GM12892 (cell line): ENCODE measurements around the gene DCUN1D2.
"Not testable (repeated sequence)": the region's sequence is repeated elsewhere in the genome, so short reads cannot be mapped to it uniquely, and the experiment has no call there.

Experiments used
- DNase-seq: peaks from one replicate; pipeline ENCODE4 v3.0.0; 2011; ENCODE audit not compliant: insufficient read length
- FAIRE-seq: peaks from 2 replicates; lab custom pipeline; 2011; peaks lifted over from hg19 to GRCh38; lab: Jason Lieb, UNC
- POLR2A ChIP-seq: IDR thresholded peaks from 2 replicates; pipeline ENCODE4 v1.6.1; 2011; ENCODE audit warnings: low read depth, low read length, control low read depth
- POLR2AphosphoS5 ChIP-seq: IDR thresholded peaks from 2 replicates; pipeline ENCODE4 v1.6.1; 2011; ENCODE audit warnings: low read depth, low read length, control low read depth
- TAF1 ChIP-seq: IDR thresholded peaks from 2 replicates; pipeline ENCODE4 v1.6.1; 2011; ENCODE audit warnings: low read depth, mild to moderate bottlenecking, control low read depth, low read length, borderline replicate concordance

The DCUN1D2 gene

GRCh38 chr13:113483504-113484293 lies 6.8 kb downstream of the DCUN1D2 start:
- TF ChIP-seq POLR2A (no peak), TAF1 (no peak), POLR2AphosphoS5 (no peak)
- FAIRE-seq, result no peak

GRCh38 chr13:113483081-113483480 lies 7.4 kb downstream of the DCUN1D2 start:
- TF ChIP-seq POLR2AphosphoS5, result no peak
- no peak for TF ChIP-seq TAF1
- no peak for TF ChIP-seq POLR2A
- no peak for FAIRE-seq
- no peak for DNase-seq

More at GRCh38 chr13:113483504-113484293, 6.8 kb downstream of the DCUN1D2 start:
- no peak for DNase-seq

- TF ChIP-seq TAF1 (no peak), POLR2AphosphoS5 (no peak), POLR2A (no peak)
- FAIRE-seq, result no peak
- no peak for DNase-seq
Measured at GRCh38 chr13:113479179-113479578, 11.3 kb downstream of the DCUN1D2 start.

GRCh38 chr13:113477724-113478123 lies 12.8 kb downstream of the DCUN1D2 start:
- TF ChIP-seq POLR2A (no peak), POLR2AphosphoS5 (no peak), TAF1 (no peak)
- peak; percentile 56 for FAIRE-seq
- DNase-seq, result no peak

GRCh38 chr13:113476811-113477210 lies 13.7 kb downstream of the DCUN1D2 start:
- FAIRE-seq, result no peak
- DNase-seq, result no peak
- no peak for TF ChIP-seq POLR2AphosphoS5
- no peak for TF ChIP-seq POLR2A
- no peak for TF ChIP-seq TAF1

DNA sequence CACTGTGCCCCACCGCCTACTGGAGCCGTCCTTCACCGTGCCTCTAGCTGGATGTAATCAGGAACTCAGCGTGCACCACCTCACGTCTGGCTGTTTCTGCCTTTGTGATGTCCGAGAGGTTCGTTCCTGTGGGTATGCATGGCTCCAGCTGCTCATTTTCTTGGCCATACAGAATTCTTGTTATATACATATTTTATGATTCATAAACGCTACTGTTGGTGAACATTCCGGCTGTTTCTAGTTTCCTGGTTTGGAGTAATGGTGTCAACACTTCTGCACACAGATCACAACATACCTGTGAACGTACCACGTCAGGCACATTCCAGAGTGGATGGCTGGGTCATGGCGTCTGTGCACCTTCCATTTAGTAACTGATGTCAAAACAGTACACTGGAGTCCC lies 14.6 kb downstream of the DCUN1D2 start:
- TF ChIP-seq TAF1, result no peak
- TF ChIP-seq POLR2A, result no peak
- no peak for TF ChIP-seq POLR2AphosphoS5
- no peak for FAIRE-seq
- DNase-seq, result no peak

DNA sequence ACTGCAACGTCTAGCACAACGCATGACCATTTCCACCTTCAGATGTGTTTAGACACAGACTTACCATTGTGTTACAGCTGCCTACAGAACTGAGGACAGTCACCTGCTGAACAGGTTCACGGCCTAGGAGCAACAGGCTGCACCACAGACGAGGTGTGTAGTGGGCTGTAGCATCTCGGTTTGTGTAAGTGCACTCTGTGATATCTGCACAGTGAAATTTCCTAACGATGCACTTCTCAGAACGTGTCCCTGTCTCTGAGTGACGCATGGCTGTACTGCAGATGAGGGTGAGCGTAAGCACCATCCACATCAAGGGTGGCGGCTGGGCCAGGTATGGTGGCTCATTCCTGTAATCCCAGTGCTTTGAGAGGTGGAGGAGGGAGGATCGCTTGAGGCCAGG lies 15.2 kb downstream of the DCUN1D2 start:
- TF ChIP-seq TAF1 (no peak), POLR2AphosphoS5 (no peak), POLR2A (no peak)
- FAIRE-seq (no peak), DNase-seq (no peak)

DNA sequence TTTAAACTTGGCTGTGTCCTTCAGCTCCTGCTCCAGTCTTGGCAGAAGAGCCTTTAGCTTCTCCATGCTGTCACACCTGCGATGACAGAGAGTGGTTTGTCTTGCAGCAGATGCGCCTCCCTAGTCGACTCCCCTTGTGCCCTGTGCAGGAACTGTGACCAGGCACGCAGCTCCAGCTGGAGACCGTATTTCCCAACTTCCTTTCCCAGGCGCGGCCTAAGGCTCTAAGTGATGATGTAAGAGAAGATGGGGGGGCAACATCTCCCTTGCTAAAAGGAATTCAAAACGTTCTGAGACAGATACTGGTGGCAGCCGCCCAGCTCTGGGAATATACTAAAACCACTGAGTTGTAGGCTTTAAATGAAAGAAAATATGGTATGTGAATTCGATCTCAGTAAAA lies 16.3 kb downstream of the DCUN1D2 start:
- TF ChIP-seq POLR2AphosphoS5 (no peak), TAF1 (no peak), POLR2A (no peak)
- no peak for FAIRE-seq
- no peak for DNase-seq

GRCh38 chr13:113472355-113473025 lies 18.0 kb downstream of the DCUN1D2 start:
- TF ChIP-seq POLR2AphosphoS5 (no peak), TAF1 (no peak), POLR2A (no peak)
- no peak for DNase-seq
- FAIRE-seq, result no peak

DNA sequence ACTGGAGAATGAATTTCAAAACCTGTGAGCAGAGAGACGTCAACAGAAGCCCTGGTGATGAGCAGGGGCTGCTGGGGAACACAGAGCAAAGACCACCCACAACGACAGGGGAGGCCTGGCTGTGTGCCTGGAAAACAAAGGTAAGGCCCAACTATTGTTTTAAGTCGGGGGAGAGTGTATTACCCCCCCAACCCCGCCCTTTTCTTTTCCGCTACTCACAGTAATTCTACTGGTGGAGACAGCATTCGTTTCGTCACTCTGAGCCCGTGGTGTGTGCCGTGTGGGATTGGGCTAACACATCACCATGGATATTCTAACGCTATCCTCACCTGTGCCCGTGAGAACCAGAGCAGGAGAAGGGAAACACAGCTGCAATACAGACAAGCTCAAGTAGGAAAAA lies 18.7 kb downstream of the DCUN1D2 start:
- no peak for FAIRE-seq
- TF ChIP-seq TAF1 (no peak), POLR2A (no peak), POLR2AphosphoS5 (no peak)
- no peak for DNase-seq

DNA sequence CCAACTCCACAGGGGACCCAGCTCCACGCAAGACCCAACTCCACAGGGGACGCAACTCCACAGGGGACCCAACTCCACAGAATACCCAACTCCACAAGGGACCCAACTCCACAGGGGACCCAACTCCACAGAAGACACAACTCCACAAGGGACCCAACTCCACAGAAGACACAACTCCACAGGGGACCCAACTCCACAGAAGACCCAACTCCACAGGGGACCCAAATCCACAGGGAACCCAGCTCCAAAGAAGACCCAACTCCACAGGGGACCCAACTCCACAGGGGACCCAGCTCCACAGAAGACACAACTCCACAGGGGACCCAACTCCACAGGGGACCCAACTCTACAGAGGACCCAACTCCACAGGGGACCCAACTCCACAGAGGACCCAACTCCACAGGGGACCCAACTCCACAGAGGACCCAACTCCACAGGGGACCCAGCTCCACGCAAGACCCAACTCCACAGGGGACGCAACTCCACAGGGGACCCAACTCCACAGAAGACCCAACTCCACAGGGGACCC lies 19.8 kb downstream of the DCUN1D2 start:
- FAIRE-seq, DNase-seq: not testable (repeated sequence)
